ENCODE data around the gene AIFM3. TPM values are rescaled to one million over a fixed set of nuclear protein-coding genes. Genes with fewer than 3 reads are reported as not detected.

Gene AIFM3
- total and polyA plus RNA-seq, 2 of the 13 experiments (the other 11 are each of a cell fraction or from before 2014, with no cell fraction given) = 9.0 to 15.3 TPM

DNA sequence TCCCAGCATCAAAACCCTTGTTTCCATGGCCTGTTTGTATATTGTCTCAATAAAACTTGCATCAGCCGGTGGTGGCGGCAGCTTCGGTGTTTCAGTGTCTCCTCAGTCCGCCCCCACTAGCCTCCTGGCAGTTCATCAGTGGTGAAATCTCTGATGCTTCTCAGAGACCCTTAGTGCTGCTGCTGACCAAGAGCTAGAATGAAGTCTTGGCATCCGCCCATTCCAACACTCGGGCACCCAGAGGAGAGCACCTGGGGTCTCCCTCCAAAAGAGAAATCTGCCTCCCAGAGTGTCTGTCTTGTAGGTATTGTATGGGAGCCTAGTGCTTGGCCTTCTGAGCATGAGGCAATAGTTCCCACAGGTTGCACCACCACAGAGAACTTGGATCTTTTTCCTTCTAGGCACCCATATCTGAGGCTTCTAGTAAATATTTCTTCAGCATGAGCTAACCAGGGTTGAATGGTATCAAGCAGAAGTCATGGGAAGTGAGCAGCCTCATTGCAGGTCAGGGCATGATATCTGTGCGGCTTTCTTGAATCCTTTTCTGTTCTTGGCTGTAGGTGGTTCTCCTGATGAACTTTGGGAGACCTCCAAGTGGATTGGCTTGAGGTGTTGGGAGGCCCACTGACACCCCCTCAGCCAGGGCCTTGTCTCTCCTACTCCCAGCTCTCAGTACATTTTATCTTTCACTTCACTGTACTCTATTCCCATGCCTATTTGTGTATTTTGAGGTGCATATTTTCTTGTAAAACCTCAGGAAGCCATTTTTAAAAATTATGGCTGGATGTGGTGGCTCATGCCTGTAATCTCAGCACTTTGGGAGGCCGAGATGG lies 13.2 kb upstream of the AIFM3 start (continued):
- TF ChIP-seq ZNF33A (CRISPR knock-in tag; IDR thresholded peaks at IDR 0.05; ENCODE audit: borderline replicate concordance) (no peak), BRD4 (CRISPR knock-in tag; IDR thresholded peaks at IDR 0.05) (no peak), NFYB (CRISPR knock-in tag; IDR thresholded peaks at IDR 0.05) (no peak), FOXJ3 (CRISPR knock-in tag; IDR thresholded peaks at IDR 0.05; ENCODE audit: borderline replicate concordance) (no peak), RBAK (CRISPR knock-in tag; IDR thresholded peaks at IDR 0.05) (no peak), ARNT2 (CRISPR knock-in tag; IDR thresholded peaks at IDR 0.05; ENCODE audit: low read depth) (no peak), NFIB (CRISPR knock-in tag; IDR thresholded peaks at IDR 0.05; ENCODE audit: borderline replicate concordance) (no peak), ZNF264 (CRISPR knock-in tag; IDR thresholded peaks at IDR 0.05) (no peak), ZNF589 (CRISPR knock-in tag; conservative IDR thresholded peaks at IDR 0.05) (no peak), ZNF570 (CRISPR knock-in tag; IDR thresholded peaks at IDR 0.05; ENCODE audit: borderline replicate concordance) (no peak), ZKSCAN5 (CRISPR knock-in tag; IDR thresholded peaks at IDR 0.05) (no peak), ZNF34 (CRISPR knock-in tag; IDR thresholded peaks at IDR 0.05; ENCODE audit: borderline replicate concordance) (no peak), NCOR1 (IDR thresholded peaks at IDR 0.05; ENCODE audit: borderline replicate concordance, low read length) (peak; percentile 47; the same call in 1 of the 2 replicates), KMT2A (CRISPR knock-in tag; IDR thresholded peaks at IDR 0.05) (no peak), FOXP1 (IDR thresholded peaks at IDR 0.05) (no peak), FOXP1 (CRISPR knock-in tag; IDR thresholded peaks at IDR 0.05) (no peak), MAZ (IDR thresholded peaks at IDR 0.05; ENCODE audit: borderline replicate concordance, low read depth, low read length) (no peak), MAZ (CRISPR knock-in tag; IDR thresholded peaks at IDR 0.05; ENCODE audit: low read depth) (no peak), ZNF501 (CRISPR knock-in tag; IDR thresholded peaks at IDR 0.05) (no peak), SOX5 (CRISPR knock-in tag; IDR thresholded peaks at IDR 0.05; ENCODE audit: borderline replicate concordance) (no peak), TARDBP (CRISPR knock-in tag; IDR thresholded peaks at IDR 0.05) (no peak), ZSCAN31 (CRISPR knock-in tag; IDR thresholded peaks at IDR 0.05; ENCODE audit: low read depth) (no peak), BHLHE40 (IDR thresholded peaks at IDR 0.05; ENCODE audit: low read length) (no peak)
- TF ChIP-seq, protein P1, sequence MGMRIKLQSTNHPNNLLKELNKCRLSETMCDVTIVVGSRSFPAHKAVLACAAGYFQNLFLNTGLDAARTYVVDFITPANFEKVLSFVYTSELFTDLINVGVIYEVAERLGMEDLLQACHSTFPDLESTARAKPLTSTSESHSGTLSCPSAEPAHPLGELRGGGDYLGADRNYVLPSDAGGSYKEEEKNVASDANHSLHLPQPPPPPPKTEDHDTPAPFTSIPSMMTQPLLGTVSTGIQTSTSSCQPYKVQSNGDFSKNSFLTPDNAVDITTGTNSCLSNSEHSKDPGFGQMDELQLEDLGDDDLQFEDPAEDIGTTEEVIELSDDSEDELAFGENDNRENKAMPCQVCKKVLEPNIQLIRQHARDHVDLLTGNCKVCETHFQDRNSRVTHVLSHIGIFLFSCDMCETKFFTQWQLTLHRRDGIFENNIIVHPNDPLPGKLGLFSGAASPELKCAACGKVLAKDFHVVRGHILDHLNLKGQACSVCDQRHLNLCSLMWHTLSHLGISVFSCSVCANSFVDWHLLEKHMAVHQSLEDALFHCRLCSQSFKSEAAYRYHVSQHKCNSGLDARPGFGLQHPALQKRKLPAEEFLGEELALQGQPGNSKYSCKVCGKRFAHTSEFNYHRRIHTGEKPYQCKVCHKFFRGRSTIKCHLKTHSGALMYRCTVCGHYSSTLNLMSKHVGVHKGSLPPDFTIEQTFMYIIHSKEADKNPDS (CRISPR knock-in tag; IDR thresholded peaks at IDR 0.05) = no peak
- TF ChIP-seq, protein P2, sequence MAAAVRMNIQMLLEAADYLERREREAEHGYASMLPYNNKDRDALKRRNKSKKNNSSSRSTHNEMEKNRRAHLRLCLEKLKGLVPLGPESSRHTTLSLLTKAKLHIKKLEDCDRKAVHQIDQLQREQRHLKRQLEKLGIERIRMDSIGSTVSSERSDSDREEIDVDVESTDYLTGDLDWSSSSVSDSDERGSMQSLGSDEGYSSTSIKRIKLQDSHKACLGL (CRISPR knock-in tag; IDR thresholded peaks at IDR 0.05) = no peak
- TF ChIP-seq, protein P3, sequence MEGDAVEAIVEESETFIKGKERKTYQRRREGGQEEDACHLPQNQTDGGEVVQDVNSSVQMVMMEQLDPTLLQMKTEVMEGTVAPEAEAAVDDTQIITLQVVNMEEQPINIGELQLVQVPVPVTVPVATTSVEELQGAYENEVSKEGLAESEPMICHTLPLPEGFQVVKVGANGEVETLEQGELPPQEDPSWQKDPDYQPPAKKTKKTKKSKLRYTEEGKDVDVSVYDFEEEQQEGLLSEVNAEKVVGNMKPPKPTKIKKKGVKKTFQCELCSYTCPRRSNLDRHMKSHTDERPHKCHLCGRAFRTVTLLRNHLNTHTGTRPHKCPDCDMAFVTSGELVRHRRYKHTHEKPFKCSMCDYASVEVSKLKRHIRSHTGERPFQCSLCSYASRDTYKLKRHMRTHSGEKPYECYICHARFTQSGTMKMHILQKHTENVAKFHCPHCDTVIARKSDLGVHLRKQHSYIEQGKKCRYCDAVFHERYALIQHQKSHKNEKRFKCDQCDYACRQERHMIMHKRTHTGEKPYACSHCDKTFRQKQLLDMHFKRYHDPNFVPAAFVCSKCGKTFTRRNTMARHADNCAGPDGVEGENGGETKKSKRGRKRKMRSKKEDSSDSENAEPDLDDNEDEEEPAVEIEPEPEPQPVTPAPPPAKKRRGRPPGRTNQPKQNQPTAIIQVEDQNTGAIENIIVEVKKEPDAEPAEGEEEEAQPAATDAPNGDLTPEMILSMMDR (CRISPR knock-in tag; IDR thresholded peaks at IDR 0.05) = no peak
- TF ChIP-seq, protein P4, sequence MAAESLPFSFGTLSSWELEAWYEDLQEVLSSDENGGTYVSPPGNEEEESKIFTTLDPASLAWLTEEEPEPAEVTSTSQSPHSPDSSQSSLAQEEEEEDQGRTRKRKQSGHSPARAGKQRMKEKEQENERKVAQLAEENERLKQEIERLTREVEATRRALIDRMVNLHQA (CRISPR knock-in tag; IDR thresholded peaks at IDR 0.05) = no peak
- TF ChIP-seq, protein P5, sequence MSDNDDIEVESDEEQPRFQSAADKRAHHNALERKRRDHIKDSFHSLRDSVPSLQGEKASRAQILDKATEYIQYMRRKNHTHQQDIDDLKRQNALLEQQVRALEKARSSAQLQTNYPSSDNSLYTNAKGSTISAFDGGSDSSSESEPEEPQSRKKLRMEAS (IDR thresholded peaks at IDR 0.05) = no peak
